ENCODE results near the gene NABP2. TPM values are rescaled to one million over a fixed set of nuclear protein-coding genes. Genes with fewer than 3 reads are reported as not detected.

The NABP2 gene
- total and polyA plus RNA-seq, 10 of the 15 experiments (the other 5 are each of a cell fraction or from before 2014, with no cell fraction given): 20.7 to 97.9 (median 60.9) TPM

DNA sequence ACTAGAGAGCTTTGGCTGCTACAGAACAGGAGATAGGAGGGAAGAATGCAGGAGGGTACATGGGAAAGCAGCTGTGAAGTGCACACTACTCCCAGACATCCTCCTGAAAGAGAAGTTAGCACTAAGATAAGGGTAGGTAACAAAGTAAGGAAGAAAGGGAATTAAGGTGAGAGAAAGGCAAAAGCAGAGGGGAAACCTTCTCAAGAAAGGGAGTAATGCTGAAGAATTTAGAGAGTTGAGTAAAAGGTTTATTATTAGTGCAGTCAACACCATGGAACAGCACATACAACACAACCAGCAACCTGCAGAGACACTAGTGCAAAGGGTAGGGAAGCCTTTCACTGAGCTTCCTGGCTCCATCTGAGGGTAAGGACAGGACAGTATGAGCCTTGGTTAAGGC is 19.9 kb upstream of the NABP2 start (continued):
- TF ChIP-seq, protein P1, sequence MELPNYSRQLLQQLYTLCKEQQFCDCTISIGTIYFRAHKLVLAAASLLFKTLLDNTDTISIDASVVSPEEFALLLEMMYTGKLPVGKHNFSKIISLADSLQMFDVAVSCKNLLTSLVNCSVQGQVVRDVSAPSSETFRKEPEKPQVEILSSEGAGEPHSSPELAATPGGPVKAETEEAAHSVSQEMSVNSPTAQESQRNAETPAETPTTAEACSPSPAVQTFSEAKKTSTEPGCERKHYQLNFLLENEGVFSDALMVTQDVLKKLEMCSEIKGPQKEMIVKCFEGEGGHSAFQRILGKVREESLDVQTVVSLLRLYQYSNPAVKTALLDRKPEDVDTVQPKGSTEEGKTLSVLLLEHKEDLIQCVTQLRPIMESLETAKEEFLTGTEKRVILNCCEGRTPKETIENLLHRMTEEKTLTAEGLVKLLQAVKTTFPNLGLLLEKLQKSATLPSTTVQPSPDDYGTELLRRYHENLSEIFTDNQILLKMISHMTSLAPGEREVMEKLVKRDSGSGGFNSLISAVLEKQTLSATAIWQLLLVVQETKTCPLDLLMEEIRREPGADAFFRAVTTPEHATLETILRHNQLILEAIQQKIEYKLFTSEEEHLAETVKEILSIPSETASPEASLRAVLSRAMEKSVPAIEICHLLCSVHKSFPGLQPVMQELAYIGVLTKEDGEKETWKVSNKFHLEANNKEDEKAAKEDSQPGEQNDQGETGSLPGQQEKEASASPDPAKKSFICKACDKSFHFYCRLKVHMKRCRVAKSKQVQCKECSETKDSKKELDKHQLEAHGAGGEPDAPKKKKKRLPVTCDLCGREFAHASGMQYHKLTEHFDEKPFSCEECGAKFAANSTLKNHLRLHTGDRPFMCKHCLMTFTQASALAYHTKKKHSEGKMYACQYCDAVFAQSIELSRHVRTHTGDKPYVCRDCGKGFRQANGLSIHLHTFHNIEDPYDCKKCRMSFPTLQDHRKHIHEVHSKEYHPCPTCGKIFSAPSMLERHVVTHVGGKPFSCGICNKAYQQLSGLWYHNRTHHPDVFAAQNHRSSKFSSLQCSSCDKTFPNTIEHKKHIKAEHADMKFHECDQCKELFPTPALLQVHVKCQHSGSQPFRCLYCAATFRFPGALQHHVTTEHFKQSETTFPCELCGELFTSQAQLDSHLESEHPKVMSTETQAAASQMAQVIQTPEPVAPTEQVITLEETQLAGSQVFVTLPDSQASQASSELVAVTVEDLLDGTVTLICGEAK (IDR thresholded peaks at IDR 0.05; ENCODE audit: borderline replicate concordance): no peak
- TF ChIP-seq, protein P2, sequence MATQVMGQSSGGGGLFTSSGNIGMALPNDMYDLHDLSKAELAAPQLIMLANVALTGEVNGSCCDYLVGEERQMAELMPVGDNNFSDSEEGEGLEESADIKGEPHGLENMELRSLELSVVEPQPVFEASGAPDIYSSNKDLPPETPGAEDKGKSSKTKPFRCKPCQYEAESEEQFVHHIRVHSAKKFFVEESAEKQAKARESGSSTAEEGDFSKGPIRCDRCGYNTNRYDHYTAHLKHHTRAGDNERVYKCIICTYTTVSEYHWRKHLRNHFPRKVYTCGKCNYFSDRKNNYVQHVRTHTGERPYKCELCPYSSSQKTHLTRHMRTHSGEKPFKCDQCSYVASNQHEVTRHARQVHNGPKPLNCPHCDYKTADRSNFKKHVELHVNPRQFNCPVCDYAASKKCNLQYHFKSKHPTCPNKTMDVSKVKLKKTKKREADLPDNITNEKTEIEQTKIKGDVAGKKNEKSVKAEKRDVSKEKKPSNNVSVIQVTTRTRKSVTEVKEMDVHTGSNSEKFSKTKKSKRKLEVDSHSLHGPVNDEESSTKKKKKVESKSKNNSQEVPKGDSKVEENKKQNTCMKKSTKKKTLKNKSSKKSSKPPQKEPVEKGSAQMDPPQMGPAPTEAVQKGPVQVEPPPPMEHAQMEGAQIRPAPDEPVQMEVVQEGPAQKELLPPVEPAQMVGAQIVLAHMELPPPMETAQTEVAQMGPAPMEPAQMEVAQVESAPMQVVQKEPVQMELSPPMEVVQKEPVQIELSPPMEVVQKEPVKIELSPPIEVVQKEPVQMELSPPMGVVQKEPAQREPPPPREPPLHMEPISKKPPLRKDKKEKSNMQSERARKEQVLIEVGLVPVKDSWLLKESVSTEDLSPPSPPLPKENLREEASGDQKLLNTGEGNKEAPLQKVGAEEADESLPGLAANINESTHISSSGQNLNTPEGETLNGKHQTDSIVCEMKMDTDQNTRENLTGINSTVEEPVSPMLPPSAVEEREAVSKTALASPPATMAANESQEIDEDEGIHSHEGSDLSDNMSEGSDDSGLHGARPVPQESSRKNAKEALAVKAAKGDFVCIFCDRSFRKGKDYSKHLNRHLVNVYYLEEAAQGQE (IDR thresholded peaks at IDR 0.05; ENCODE audit: low read depth, low read length): no peak
- no peak for TF ChIP-seq RFX5 (IDR thresholded peaks at IDR 0.05; ENCODE audit: low read depth, low read length)
- no peak for TF ChIP-seq IRF3 (IDR thresholded peaks at IDR 0.05)
- no peak for TF ChIP-seq EGR1 (IDR thresholded peaks at IDR 0.05; ENCODE audit: borderline replicate concordance in 1 of 2, low read depth in 2 of 2, low read length in 2 of 2)
- TF ChIP-seq, protein P3, sequence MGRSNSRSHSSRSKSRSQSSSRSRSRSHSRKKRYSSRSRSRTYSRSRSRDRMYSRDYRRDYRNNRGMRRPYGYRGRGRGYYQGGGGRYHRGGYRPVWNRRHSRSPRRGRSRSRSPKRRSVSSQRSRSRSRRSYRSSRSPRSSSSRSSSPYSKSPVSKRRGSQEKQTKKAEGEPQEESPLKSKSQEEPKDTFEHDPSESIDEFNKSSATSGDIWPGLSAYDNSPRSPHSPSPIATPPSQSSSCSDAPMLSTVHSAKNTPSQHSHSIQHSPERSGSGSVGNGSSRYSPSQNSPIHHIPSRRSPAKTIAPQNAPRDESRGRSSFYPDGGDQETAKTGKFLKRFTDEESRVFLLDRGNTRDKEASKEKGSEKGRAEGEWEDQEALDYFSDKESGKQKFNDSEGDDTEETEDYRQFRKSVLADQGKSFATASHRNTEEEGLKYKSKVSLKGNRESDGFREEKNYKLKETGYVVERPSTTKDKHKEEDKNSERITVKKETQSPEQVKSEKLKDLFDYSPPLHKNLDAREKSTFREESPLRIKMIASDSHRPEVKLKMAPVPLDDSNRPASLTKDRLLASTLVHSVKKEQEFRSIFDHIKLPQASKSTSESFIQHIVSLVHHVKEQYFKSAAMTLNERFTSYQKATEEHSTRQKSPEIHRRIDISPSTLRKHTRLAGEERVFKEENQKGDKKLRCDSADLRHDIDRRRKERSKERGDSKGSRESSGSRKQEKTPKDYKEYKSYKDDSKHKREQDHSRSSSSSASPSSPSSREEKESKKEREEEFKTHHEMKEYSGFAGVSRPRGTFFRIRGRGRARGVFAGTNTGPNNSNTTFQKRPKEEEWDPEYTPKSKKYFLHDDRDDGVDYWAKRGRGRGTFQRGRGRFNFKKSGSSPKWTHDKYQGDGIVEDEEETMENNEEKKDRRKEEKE (IDR thresholded peaks at IDR 0.05): no peak
- TF ChIP-seq, protein P4, sequence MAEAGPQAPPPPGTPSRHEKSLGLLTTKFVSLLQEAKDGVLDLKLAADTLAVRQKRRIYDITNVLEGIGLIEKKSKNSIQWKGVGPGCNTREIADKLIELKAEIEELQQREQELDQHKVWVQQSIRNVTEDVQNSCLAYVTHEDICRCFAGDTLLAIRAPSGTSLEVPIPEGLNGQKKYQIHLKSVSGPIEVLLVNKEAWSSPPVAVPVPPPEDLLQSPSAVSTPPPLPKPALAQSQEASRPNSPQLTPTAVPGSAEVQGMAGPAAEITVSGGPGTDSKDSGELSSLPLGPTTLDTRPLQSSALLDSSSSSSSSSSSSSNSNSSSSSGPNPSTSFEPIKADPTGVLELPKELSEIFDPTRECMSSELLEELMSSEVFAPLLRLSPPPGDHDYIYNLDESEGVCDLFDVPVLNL (IDR thresholded peaks at IDR 0.05; ENCODE audit: low read depth, low read length): no peak
- no peak for TF ChIP-seq SMAD5 (IDR thresholded peaks at IDR 0.05; ENCODE audit: low read depth)
- TF ChIP-seq RB1 (IDR thresholded peaks at IDR 0.05; ENCODE audit: borderline replicate concordance): no peak
- no peak for TF ChIP-seq MLLT1 (IDR thresholded peaks at IDR 0.05)
- no peak for TF ChIP-seq ETV6 (conservative IDR thresholded peaks at IDR 0.05 in 1 of 2, IDR thresholded peaks at IDR 0.05 in 1 of 2; ENCODE audit: borderline replicate concordance in 1 of 2, low read depth in 1 of 2)
- TF ChIP-seq SIN3A (IDR thresholded peaks at IDR 0.05; ENCODE audit: low read depth, low read length): no peak
- TF ChIP-seq RCOR1 (conservative IDR thresholded peaks at IDR 0.05; ENCODE audit: low read depth, low read length): no peak

Data from GM12878 (cell line).